HUDEP-2 (cell line): Measurements from ENCODE around the gene PXT1.
"Not testable (repeated sequence)": the region's sequence is repeated elsewhere in the genome, so short reads cannot be mapped to it uniquely, and the experiment has no call there.

Experiments
- DNase-seq, 76 experiments: peaks; one replicate each; lab custom pipeline; 2025; ENCODE audit not compliant: unreplicated experiment in 76 of 76; lab: John Stamatoyannopoulos, UW

Gene PXT1

GRCh38 chr6:36445621-36446020, 3.0 kb upstream of the PXT1 start:
- no peak for DNase-seq

- DNase-seq: no peak
These were observed 1.8 kb upstream of the PXT1 start for GRCh38 chr6:36444470-36444869.

DNA sequence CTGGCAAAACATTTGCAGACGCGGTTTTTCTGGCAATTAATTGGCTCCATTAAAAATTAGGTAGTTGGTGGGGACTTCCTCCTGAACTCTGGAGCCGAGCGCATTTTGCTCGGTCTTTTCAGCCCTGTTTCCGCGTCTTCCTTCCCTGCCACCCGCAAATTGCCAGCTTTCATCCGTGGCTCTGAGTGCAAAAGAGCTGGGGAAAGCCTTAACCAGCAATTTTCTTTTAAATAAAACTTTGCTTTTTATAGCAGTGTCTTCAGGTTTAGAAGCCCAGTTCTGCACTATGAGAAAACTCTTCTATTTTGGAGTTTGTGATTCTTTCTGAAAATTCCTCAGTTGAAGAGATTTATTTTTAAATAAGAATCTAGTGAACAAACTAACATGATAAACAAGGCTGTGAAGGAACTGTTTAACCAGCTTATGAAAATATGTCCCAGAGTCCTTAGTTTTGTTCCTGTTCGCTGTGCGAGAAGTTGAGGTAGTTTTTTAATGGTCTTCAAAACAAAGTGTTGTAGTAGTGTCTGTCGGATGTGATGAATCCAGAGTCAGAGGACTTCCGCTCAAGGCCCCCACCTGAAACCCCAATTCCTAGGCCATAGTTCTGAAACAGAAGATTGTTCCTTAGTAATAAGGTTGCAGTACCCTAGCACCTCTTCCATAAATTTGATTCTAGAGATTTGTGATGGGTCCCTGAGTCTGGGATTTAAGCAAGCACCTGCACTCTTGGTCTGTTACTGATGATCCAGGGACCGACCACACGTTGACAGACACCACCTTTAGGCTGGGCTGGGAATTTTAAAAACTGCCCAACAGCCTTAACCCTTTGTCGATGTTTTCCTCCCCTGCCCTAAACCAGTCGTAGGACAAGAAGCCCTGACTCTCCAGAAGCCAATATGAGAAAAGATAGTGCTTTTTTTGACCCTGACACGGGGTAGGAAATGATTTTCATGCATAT, 1.1 kb upstream of the PXT1 start:
- DNase-seq: peak in 18 of 76 experiments; percentile 5 to 58 (median 24)

DNA sequence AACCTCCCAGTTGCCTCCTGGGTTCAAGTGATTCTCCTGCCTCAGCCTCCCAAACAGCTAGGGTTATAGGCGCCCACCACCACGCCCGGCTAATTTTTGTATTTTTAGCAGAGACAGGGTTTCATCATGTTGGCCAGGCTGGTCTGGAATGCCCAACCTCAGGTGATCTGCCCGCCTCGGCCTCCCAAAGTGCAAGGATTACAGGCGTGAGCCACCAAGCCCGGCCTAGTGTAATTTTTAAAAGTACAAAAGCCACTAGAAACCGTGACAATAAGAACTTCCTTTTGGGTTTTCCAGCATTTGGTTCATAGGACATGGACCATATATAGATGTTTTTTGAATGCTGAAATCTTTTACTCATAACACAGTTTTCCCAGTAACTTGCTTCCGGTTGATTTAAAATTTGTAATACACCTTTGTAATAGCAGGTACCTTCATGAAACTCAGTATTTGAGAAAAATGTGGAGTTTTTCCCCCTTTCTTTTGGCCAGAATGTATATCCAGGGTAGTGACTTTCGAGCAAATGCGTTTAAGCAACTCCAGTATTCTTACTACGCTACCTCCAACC, 467 bp downstream of the PXT1 start:
- DNase-seq: no peak

DNA sequence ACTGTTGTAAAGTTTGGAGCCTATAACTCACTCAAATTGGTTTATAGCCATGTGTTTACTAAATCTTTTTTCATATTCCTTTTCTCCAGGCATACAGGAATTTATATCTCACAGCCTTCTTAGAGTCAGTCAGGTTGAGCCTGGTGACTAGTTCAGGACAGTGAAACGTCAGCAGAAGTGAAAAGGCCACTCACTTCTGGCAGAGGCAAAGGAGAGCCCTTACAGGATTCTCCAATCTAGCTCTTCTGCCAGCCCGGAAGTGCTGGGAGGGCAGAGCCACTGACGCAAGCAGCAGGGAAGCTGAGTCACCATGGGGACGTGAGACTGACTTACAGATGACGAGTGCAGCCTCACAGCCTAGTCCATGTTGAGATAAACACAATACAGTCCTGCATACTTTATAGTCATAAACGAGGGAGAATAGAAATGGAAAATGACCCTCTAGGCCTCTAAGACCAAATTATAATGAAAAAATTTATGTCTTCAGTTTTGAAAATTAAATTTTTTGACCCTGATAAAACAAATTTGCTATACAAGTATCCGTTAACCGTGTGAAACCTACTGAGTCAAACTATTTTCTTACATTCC, 1.3 kb downstream of the PXT1 start:
- DNase-seq: peak in 74 of 76 experiments; percentile 22 to 98 (median 93)

- no peak for DNase-seq
These were observed 6.2 kb downstream of the PXT1 start for GRCh38 chr6:36436466-36436865.

DNA sequence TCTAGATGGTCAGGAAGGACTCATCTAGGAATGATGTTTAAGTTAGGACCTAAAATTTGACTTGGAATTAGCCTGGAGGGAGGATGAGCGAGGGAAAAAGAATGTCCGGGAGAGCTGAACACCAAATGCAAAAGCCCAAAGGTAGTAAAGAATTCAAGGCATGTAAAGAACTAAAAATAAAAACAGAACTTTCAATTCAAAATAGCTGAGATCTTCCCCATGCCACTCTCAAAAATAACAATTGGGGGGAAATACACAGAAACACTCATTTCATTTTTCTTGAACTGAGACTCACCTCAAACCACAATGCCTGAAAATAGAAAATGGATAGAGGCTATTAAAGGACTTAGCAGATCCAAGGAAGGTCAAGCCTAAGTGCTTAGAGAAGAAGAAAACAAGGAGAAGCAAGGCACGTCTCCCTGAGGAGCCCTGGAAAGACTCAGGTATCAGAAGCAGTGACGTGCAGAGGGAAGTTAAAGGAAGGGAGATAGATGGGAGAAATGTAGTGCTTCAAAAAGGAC, 10.4 kb downstream of the PXT1 start:
- DNase-seq: no peak

DNA sequence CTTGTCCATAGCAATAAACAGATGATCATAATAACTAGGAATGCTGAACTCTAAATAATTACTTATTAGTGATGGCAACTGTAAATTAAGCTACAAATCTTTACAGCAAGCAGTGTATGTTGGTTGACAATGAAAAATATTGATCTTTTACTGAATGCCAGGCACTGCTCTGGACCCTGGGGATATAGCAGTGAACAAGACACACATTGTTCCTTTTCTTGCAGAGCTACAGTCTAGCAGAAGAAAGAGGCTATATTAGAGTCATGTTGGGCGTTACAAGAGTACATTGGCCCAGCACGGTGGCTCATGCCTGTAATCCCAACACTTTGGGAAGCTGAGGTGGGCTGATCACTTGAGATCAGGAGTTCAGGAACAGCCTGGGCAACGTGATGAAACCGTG, 11.5 kb downstream of the PXT1 start:
- no peak for DNase-seq

DNA sequence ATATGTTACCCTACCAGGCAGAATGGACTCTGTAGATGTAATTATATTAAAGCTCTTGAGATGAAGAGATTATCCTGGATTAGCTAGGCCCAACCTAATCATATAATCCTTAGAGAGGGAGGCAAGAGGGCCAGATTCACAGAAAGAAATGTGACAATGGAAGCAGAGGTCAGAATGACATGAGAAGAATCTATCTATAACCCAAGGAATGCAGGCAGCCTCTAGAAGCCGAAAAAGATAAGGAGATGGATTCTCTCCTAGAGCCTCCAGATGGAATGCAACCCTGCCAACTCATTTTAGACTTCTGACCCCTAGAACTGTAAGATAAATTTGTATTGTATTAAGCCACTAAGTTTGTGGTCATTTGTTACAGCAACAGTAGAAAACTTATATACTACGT, 12.3 kb downstream of the PXT1 start:
- no peak for DNase-seq

GRCh38 chr6:36428911-36429310, 13.7 kb downstream of the PXT1 start:
- no peak for DNase-seq

DNA sequence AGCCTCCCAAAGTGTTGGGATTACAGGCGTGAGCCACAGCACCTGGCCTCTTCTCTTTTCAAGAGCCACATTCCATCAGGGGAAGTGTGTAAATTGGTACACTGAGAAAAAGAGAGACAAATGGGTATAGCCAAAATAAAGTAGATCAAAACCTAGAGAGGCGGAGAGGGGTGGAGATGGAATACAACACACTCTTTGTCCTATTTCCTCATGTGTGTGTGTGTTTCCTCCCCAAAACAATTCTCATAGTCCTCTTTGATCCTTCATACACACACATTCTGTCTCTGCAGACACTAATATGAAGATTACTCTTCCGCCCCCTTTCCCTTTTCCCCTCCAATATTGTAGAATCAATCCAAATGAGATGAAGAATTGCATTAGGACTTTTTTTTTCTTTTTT, 16.0 kb downstream of the PXT1 start:
- DNase-seq: no peak

DNA sequence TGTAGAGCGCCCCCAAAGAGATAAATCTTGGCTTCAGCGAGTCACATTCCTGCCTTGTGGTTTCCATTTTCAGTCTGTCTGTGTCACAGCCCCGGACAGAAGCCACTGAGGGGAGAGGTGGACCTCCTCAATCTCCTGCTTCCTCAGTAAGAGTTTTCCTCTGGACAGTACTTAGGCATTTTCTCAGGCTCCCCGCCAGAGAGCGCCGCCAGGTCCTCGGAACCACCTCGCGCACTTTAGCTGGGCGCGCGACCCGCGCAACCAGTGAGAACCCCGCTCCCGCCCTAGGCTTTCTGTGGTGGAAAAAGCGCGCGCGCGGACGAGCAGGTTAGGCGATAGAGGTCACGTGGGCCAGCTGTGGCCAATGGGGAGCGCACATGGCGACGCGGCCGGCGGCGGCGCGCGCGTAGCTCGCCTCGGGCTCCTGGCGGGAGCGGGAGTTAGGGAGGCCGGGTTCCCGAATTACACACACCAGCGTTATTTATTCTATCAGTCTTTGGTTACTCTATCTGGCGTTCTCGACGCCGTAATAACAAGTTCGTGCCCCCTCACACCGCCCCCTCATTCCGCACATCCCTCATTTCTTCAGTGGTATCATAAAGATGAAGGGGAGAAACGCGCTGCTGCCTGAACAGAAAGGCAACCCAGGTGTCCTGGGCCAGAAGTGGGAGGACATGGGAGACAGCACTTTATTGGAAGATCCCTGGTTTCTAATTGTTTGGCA, 19.4 kb downstream of the PXT1 start:
- DNase-seq: peak; percentile 67 to 100 (median 99)

GRCh38 chr6:36422714-36423100, 19.9 kb downstream of the PXT1 start:
- no peak for DNase-seq

GRCh38 chr6:36419310-36419709, 23.3 kb downstream of the PXT1 start:
- DNase-seq: no peak

DNA sequence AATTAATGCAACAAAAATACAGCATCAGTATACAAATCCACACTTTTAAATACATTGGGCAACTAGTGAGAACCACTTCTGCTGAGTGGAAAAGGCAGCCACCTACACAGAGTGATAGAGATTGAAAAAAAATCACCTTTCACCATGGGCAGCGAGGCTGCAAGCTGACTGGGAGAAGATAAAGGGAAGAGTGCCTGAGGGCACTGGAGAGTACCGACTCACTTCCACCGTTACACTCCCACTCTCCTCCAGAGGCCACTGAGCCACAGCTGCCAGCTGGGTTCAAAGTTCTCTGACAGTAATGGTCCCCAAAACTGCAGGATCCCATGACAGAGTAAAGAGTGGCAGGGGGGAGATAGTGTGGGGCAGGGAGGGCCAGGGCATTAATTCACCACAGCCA, 24.1 kb downstream of the PXT1 start:
- peak in 16 of 76 experiments; percentile 12 to 57 (median 28) for DNase-seq

DNA sequence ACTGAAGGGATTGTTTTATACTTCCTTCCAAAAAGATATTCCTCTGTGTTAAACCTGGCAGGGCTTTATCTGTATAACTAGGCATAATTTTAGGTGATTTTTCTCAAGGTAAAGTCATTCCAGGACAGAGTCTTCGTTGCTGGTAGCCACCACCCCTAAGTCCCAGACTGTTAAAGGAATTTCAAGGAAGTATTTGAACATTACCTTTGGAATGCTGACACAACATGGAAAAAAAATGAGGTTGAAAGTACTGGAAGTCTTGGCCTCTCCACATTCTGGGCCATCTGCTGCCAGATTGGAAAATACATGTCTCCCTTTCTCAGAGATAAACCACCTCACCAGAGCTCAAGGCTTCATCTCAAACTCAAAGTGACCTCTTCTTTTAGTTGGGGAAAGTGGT, 28.2 kb downstream of the PXT1 start:
- no peak for DNase-seq

- no peak for DNase-seq
These were observed 28.9 kb downstream of the PXT1 start for GRCh38 chr6:36413489-36414480.

GRCh38 chr6:36409718-36410117, 32.9 kb downstream of the PXT1 start:
- DNase-seq: not testable (repeated sequence)

DNA sequence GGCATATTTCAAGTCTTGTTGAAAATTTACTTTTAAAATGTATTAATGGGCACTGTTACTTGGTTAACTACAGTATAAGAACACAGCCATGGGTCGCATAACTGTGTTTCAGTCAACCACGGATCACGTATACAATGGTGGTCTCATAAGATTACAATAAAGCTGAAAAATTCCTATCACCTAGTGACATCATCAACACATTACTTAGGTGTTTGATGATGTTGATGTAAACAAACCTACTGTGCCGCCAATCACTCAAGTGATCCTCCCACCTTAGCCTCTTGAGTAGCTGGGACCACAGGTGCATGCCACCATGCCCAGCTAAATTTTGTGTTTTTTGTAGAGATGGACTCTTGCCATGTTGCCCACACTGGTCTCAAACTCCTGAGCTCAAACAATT, 38.5 kb downstream of the PXT1 start:
- DNase-seq: no peak

DNA sequence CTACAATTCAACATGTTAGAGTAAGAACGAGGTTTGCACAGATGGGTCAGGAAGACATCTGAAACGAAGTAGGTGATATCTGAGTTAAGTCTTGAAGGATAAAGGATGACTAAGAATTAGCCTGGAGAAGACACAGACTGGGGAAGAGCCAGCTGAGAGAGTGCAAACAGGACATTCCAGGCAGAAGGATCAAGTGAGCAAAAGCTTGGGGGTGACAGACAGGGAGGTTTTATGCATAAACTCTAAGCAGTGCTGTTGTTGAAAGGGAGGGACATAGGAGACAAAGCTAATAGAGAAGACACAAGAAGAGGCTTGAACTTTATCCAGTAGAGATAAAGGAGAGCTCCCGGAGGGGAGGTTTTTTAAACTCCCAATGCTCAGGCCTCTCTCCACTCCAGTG, 40.2 kb downstream of the PXT1 start:
- DNase-seq: no peak
